ENCODE measurements around the gene FAM114A1.
A peak's percentile ranks its signal among the peaks of the same experiment; 100 is the strongest.
"Not testable (repeated sequence)": the region's sequence is repeated elsewhere in the genome, so short reads cannot be mapped to it uniquely, and the experiment has no call there.

FAM114A1 gene

GRCh38 chr4:38940476-38940875 lies 72.9 kb downstream of the FAM114A1 start:
- no peak for DNase-seq

GRCh38 chr4:38941906-38942305 lies 74.3 kb downstream of the FAM114A1 start:
- DNase-seq, result not testable (repeated sequence)

GRCh38 chr4:38943343-38943742 lies 75.7 kb downstream of the FAM114A1 start:
- no peak for DNase-seq

GRCh38 chr4:38944440-38944839 lies 76.8 kb downstream of the FAM114A1 start:
- no peak for DNase-seq

- DNase-seq, result no peak
Measured at GRCh38 chr4:38946919-38947318, 79.3 kb downstream of the FAM114A1 start.

GRCh38 chr4:38948551-38948950 lies 80.9 kb downstream of the FAM114A1 start:
- peak; percentile 78 for DNase-seq

GRCh38 chr4:38949411-38950051 lies 81.9 kb downstream of the FAM114A1 start:
- no peak for DNase-seq

- no peak for DNase-seq
Measured at GRCh38 chr4:38950159-38950558, 82.6 kb downstream of the FAM114A1 start.

GRCh38 chr4:38950734-38951133 lies 83.1 kb downstream of the FAM114A1 start:
- no peak for DNase-seq

- DNase-seq, result no peak
Measured at GRCh38 chr4:38951598-38951997, 84.0 kb downstream of the FAM114A1 start.

- DNase-seq, result no peak
Measured at GRCh38 chr4:38952017-38952416, 84.4 kb downstream of the FAM114A1 start.

- DNase-seq, result no peak
Measured at GRCh38 chr4:38954727-38955126, 87.1 kb downstream of the FAM114A1 start.

- DNase-seq, result no peak
Measured at GRCh38 chr4:38955957-38956356, 88.4 kb downstream of the FAM114A1 start.

GRCh38 chr4:38957261-38957815 lies 89.7 kb downstream of the FAM114A1 start:
- no peak for DNase-seq

GRCh38 chr4:38957893-38958292 lies 90.3 kb downstream of the FAM114A1 start:
- DNase-seq, result no peak

- DNase-seq, result no peak
Measured at GRCh38 chr4:38958453-38959190, 91.0 kb downstream of the FAM114A1 start.

- DNase-seq, result not testable (repeated sequence)
Measured at GRCh38 chr4:38959248-38959647, 91.6 kb downstream of the FAM114A1 start.

- no peak for DNase-seq
Measured at GRCh38 chr4:38964942-38965775, 97.6 kb downstream of the FAM114A1 start.

GRCh38 chr4:38965866-38966265 lies 98.3 kb downstream of the FAM114A1 start:
- DNase-seq, result no peak

GRCh38 chr4:38967260-38968095 lies 99.9 kb downstream of the FAM114A1 start:
- DNase-seq, result peak; percentile 64

GRCh38 chr4:38968668-38969067 lies 101.1 kb downstream of the FAM114A1 start:
- DNase-seq, result no peak

GRCh38 chr4:38976308-38976707 lies 108.7 kb downstream of the FAM114A1 start:
- no peak for DNase-seq
